Transverse colon (tissue), 4 donors: ENCODE measurements around the gene ARMC6.

Experiments
- CTCF ChIP-seq, 5 experiments: fragments of 200-600 bp in 3 of 5; fragments of 450-650 bp in 2 of 5; sonication (generic) in 3 of 5; IDR thresholded peaks; 1 replicate in 2 of 5; 2 replicates in 3 of 5; pipeline ENCODE4 v1.5.1; 2016 to 2017; ENCODE audit warnings: antibody characterized with exemption in 5 of 5, inconsistent platforms in 3 of 5, mild to moderate bottlenecking in 2 of 5, moderate library complexity in 1 of 5
- EP300 ChIP-seq: sonication (generic); formaldehyde crosslinking; IDR thresholded peaks from one replicate; pipeline ENCODE4 v1.6.1; 2017; ENCODE audit warnings: antibody characterized with exemption, low read depth
- POLR2A ChIP-seq: fragments of 450-650 bp; IDR thresholded peaks from one replicate; pipeline ENCODE4 v1.6.1; 2016; ENCODE audit warnings: antibody characterized with exemption, mild to moderate bottlenecking, moderate library complexity
- POLR2AphosphoS5 ChIP-seq, 3 donors: sonication (generic); formaldehyde crosslinking; IDR thresholded peaks; one replicate each; pipeline ENCODE4 v1.6.1; 2016; ENCODE audit warnings: antibody characterized with exemption in 3 of 3

- TF ChIP-seq EP300 (no peak), POLR2A (no peak), CTCF (IDR thresholded peaks at IDR 0.05) (no peak), POLR2AphosphoS5 (IDR thresholded peaks at IDR 0.05) (no peak)
Measured at GRCh38 chr19:19101540-19101939, 68.1 kb downstream of the ARMC6 start.
